ENCODE measurements around the gene DNAJC15.

Gene DNAJC15

GRCh38 chr13:43023289-43023963 lies at the start of gene DNAJC15:
Gene DNAJC15 (plus strand): TSS chr13:43023586. CDS start chr13:43023627, 41 bp downstream.
- DNase-seq, result peak; percentile 62 to 80

- no peak for DNase-seq
These were observed 47.3 kb upstream of the DNAJC15 start for GRCh38 chr13:42976066-42976465.

- DNase-seq, result no peak
These were observed 46.1 kb upstream of the DNAJC15 start for GRCh38 chr13:42977219-42977659.

- DNase-seq, result no peak
These were observed 42.1 kb upstream of the DNAJC15 start for GRCh38 chr13:42981317-42981716.

- DNase-seq, result no peak
These were observed 41.5 kb upstream of the DNAJC15 start for GRCh38 chr13:42981853-42982252.

- no peak for DNase-seq
These were observed 39.4 kb upstream of the DNAJC15 start for GRCh38 chr13:42984026-42984425.

- no peak for DNase-seq
These were observed 38.7 kb upstream of the DNAJC15 start for GRCh38 chr13:42984691-42985090.

GRCh38 chr13:42985312-42986175 lies 37.8 kb upstream of the DNAJC15 start:
- DNase-seq, result no peak

GRCh38 chr13:42986176-42986574 lies 37.2 kb upstream of the DNAJC15 start:
- DNase-seq, result no peak

GRCh38 chr13:42990291-42991232 lies 32.8 kb upstream of the DNAJC15 start:
- no peak for DNase-seq

GRCh38 chr13:42991233-42991897 lies 32.0 kb upstream of the DNAJC15 start:
- peak in 1 of 2 donors; percentile 6 for DNase-seq

GRCh38 chr13:42991898-42992763 lies 31.3 kb upstream of the DNAJC15 start, which contains the start of gene EPSTI1:
Gene EPSTI1 (minus strand): TSS chr13:42992241. CDS start chr13:42992165, 76 bp downstream.
- peak; percentile 71 to 74 for DNase-seq

GRCh38 chr13:42992764-42993122 lies 30.6 kb upstream of the DNAJC15 start:
- DNase-seq, result peak in 1 of 2 donors; percentile 9

GRCh38 chr13:42994878-42995277 lies 28.5 kb upstream of the DNAJC15 start:
- DNase-seq, result no peak

- no peak for DNase-seq
These were observed 26.8 kb upstream of the DNAJC15 start for GRCh38 chr13:42996584-42996983.

- no peak for DNase-seq
These were observed 26.0 kb upstream of the DNAJC15 start for GRCh38 chr13:42997381-42997780.

GRCh38 chr13:42999491-42999890 lies 23.9 kb upstream of the DNAJC15 start:
- no peak for DNase-seq

- DNase-seq, result no peak
These were observed 22.7 kb upstream of the DNAJC15 start for GRCh38 chr13:43000676-43001075.

- DNase-seq, result no peak
These were observed 21.4 kb upstream of the DNAJC15 start for GRCh38 chr13:43002021-43002420.

GRCh38 chr13:43003010-43003409 lies 20.4 kb upstream of the DNAJC15 start:
- no peak for DNase-seq

GRCh38 chr13:43003729-43004128 lies 19.7 kb upstream of the DNAJC15 start:
- DNase-seq, result no peak
